Activated naive CD8-positive, alpha-beta T cell treated with anti-CD3 and anti-CD28 coated beads, Interleukin-2, amount 50 U/mL, for 24 hours (primary cell): ENCODE measurements around the gene TSPEAR.

ENCODE experiments used
- ATAC-seq: fragments of 150-1000 bp; cut with Tn5 transposase; one replicate; pipeline ENCODE4 v1.10.0; 2021
- DNase-seq: peaks from one replicate; pipeline ENCODE4 v3.0.0; 2021
- H3K27ac Mint-ChIP-seq: one replicate; pipeline ENCODE4 v1.8.0; 2021; ENCODE audit warnings: mild to moderate bottlenecking, mixed read lengths
- H3K27me3 Mint-ChIP-seq: one replicate; pipeline ENCODE4 v1.8.0; 2021; ENCODE audit warnings: mixed read lengths
- H3K36me3 Mint-ChIP-seq: one replicate; pipeline ENCODE4 v1.8.0; 2021; ENCODE audit warnings: low read depth, mixed read lengths
- H3K4me1 Mint-ChIP-seq: one replicate; pipeline ENCODE4 v1.8.0; 2021; ENCODE audit warnings: mixed read lengths
- H3K4me3 Mint-ChIP-seq: one replicate; pipeline ENCODE4 v1.8.0; 2021; ENCODE audit warnings: mild to moderate bottlenecking, moderate library complexity, mixed read lengths
- H3K9me3 Mint-ChIP-seq: one replicate; pipeline ENCODE4 v1.8.0; 2021; ENCODE audit warnings: mixed read lengths

Gene TSPEAR

DNA sequence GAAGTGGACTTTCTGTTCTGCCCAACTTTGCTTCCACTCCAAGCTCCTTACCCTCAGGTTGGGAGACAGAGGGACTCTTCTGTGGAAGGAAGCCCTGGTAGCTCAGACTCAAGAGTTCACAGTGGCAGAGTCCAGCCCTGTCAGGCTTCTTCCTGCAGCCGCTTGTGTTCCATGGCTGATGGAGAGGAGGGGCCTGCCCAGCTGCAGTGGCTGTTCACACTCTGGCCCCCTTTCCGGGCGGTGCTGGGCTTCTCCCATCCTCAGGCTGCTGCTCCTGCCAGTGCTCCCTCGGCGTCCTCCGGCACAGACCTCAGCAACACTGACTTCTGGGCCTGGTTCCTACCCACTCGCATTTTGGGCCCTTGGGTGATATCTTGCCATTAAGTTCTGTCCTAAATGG lies 175.4 kb downstream of the TSPEAR start:
- ATAC-seq, result no peak
- Mint-ChIP-seq H3K4me1 (no peaks in the 10 kb centered on the region), H3K36me3 (no peaks in the 10 kb centered on the region), H3K27me3 (no peaks in the 10 kb centered on the region), H3K9me3 (no peaks in the 10 kb centered on the region), H3K4me3 (no peak overlapping the region), H3K27ac (no peak overlapping the region)
- DNase-seq, result no peak

DNA sequence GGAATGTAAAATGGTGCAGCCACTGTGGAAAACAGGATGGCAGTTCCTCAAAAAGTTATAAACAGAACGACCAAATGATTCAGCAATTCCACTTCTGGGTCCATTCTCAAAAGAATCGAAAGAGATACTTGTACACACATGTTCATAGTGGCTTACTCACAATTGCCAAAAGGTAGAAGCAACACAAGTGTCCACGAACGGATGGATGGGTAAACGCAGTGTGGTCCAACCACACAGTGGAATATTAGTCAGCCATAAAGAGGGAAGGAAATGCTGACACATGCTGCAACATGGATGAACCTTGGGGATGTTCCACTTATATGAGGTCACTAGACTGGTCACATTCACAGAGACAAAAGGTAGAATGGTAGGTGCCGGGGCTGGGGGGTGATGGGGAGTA lies 176.7 kb downstream of the TSPEAR start:
- DNase-seq (no peak), ATAC-seq (peak; percentile 50)
- peaks cover 2% of the 10 kb centered on the region for H3K27me3 Mint-ChIP-seq
- H3K27ac Mint-ChIP-seq, result peak overlapping the region; percentile 54
- H3K36me3 Mint-ChIP-seq, result no peaks in the 10 kb centered on the region
- H3K4me1 Mint-ChIP-seq, result no peaks in the 10 kb centered on the region
- H3K9me3 Mint-ChIP-seq, result no peaks in the 10 kb centered on the region
- no peak overlapping the region for H3K4me3 Mint-ChIP-seq

DNA sequence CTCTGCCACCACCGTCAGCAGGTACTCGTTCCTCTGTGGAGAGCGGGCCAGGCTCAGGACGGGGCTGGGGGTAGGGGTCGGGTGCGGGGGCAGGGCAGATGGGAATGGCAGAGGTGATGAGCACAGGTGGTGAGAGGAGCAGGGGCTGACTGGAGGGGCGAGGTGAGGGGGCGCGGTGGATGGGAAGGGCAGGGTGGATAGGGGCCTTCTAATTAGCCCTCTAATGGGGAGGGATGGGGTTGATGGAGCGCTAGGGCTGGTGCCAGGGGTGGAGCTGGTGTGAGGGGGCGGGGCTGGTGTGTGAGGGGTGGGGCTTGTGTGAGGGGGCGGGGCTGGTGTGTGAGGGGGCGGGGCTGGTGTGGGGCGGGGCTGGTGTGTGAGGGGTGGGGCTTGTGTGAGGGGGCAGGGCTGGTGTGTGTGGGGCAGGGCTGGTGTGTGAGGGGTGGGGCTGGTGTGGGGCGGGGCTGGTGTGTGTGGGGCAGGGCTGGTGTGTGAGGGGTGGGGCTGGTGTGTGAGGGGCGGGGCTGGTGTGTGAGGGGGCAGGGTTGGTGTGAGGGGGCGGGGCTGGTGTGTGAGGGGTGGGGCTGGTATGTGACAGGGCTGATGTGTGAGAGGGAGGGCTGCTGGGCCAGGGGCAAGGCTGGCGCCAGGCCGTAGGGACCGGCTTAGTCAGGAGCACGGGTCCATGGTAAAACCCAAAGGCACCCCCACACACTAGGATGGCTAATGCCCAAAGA lies 177.3 kb downstream of the TSPEAR start:
- no peaks in the 10 kb centered on the region for H3K9me3 Mint-ChIP-seq
- peaks cover 2% of the 10 kb centered on the region for H3K27me3 Mint-ChIP-seq
- H3K27ac Mint-ChIP-seq, result no peak overlapping the region
- no peak for DNase-seq
- no peak overlapping the region for H3K4me3 Mint-ChIP-seq
- no peaks in the 10 kb centered on the region for H3K4me1 Mint-ChIP-seq
- no peaks in the 10 kb centered on the region for H3K36me3 Mint-ChIP-seq
- no peak for ATAC-seq

DNA sequence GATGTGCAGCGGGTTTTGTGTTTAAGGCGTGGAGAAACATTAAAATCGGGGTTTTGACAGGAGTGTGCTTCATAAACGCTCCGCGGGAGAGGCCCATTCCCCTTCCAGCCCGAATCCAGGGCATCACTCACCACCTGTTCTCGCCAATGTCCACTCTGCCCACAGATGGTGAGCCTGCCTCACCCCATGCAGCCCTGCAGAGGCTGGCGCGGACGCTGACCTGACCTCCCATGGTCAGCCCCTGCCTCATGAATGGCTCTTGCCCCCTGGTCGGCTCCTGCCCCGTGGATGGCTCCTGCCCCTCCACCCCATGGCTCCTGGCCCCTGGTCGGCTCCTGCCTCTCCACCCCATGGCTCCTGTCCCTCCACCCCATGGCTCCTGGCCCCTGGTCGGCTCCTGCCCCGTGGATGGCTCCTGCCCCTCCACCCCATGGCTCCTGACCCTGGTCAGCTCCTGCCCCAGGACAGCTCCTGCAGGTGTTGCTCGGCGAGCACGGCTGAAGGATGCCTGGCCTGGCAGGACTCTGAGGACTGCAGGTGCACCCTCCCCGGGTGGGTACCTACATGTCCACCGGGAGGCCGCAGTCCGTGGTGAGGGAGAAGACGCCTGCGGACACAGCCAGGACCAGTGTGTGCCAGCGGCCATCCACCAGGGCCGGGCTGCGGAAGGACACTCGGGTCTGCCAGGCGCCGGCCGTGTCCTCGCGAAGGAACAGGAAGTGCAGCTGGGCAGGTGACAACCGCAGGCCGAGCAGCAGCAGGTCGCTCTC lies 178.1 kb downstream of the TSPEAR start:
- no peak for DNase-seq
- H3K4me1 Mint-ChIP-seq, result no peaks in the 10 kb centered on the region
- no peak overlapping the region for H3K27ac Mint-ChIP-seq
- no peaks in the 10 kb centered on the region for H3K36me3 Mint-ChIP-seq
- no peak overlapping the region for H3K4me3 Mint-ChIP-seq
- peaks cover 2% of the 10 kb centered on the region for H3K27me3 Mint-ChIP-seq
- no peaks in the 10 kb centered on the region for H3K9me3 Mint-ChIP-seq
- no peak for ATAC-seq

DNA sequence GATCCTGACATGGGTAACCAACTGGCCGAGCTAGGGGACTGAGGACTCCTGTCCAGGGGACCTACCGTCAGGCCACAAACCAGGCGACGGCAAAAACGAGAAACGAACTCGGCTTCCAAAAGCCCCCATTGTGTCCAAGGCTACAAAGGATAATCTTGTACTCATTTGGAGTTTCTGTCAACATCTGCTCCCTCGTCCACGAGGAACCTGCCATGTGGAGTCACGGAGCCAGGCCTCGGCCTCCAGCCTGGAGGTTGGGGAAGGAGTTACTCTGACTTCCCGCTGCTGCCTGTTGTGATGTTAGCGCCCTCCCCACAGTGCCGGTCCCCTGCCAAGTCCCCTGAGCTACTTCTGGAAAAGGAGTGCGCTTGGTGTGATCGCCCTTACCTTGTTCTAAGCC lies 178.7 kb downstream of the TSPEAR start:
- no peaks in the 10 kb centered on the region for H3K4me1 Mint-ChIP-seq
- no peak for DNase-seq
- H3K9me3 Mint-ChIP-seq, result no peaks in the 10 kb centered on the region
- no peak for ATAC-seq
- H3K36me3 Mint-ChIP-seq, result no peaks in the 10 kb centered on the region
- H3K27ac Mint-ChIP-seq, result no peak overlapping the region
- no peak overlapping the region for H3K4me3 Mint-ChIP-seq
- H3K27me3 Mint-ChIP-seq, result peaks cover 2% of the 10 kb centered on the region

DNA sequence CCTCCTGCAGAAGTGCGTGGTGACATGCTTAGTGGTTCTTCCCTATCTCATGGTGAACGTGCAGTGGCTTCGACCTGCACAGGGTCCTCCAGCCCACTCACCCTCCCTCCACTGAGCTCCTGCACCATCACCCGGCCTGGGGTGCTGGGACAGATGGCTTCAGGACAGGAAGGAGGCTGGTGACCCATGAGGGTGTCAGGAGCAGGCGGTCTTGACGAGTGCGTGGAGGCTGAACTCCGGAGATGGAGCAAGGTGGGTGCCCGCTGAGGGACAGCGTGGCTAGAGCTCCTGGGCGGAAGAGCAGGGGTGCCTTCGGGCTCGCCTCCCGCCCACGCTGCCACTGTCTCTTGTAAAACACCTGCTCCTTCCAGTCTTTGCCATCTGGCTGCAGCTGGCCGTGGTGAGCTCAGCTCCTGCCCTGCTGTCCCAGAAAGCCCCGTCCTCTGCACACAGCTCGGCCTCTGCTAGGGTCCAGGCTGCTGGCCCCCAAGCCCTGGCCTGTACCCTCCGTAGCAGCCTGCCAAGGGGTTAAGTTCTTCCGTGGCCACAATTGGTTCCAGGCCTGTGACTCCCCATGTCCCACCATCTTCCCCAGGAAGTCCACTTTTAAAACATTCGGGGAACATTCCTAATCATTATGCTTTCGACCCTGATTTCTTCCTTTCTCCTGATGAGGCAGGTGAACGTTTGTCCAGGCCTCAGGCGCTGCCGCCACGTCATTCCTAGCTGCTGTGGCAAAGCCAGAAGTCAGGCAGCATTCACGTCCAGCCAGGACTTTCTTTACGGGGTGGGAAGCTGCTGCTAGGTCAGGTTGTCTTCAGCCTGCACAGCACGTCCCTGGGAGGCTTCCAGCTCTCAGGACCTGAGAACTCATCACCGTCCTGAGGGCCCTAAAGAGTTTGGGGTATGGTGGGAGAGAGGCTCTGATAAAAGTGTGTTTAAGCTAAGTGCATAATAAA lies 179.5 kb downstream of the TSPEAR start:
- Mint-ChIP-seq H3K36me3 (no peaks in the 10 kb centered on the region), H3K4me1 (no peaks in the 10 kb centered on the region), H3K27ac (no peak overlapping the region), H3K27me3 (peaks cover 2% of the 10 kb centered on the region), H3K9me3 (no peaks in the 10 kb centered on the region), H3K4me3 (no peak overlapping the region)
- ATAC-seq (no peak), DNase-seq (no peak)

DNA sequence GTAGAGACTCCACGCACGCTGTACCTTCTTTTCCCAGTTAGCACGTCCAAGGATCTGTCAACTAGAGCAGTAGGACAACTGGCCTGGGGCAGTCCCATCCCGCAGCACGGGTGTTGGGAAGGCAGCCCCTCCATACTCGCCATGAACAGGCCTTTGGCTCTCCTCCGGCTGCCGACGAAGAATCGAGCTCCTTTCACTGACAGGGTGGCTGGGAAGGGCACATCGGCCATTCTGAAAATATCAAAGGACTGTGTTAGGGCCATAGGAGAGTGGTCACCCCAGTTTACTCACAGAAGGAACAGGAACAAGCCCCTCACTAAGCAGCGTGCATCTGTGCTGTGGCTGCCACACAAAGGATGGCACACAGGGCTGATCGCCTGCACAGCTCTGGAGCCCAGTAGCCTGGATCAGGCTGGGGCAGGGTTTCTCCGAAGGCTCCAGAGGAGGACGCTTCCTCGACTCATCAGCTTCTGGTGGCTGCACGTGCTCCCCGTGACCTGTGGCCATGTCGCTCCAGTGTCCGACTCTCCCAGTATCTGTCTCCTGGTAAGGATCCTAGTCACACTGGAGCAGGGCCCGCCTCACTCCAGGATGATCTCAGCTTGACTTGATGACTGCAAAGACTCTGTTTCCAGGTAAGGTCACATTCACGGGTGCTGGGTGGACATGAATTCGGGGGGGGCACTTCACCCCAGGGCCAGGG lies 180.3 kb downstream of the TSPEAR start:
- DNase-seq (no peak), ATAC-seq (no peak)
- H3K4me1 Mint-ChIP-seq, result no peaks in the 10 kb centered on the region
- H3K4me3 Mint-ChIP-seq, result no peak overlapping the region
- H3K9me3 Mint-ChIP-seq, result no peaks in the 10 kb centered on the region
- no peak overlapping the region for H3K27ac Mint-ChIP-seq
- H3K27me3 Mint-ChIP-seq, result peaks cover 2% of the 10 kb centered on the region
- no peaks in the 10 kb centered on the region for H3K36me3 Mint-ChIP-seq

DNA sequence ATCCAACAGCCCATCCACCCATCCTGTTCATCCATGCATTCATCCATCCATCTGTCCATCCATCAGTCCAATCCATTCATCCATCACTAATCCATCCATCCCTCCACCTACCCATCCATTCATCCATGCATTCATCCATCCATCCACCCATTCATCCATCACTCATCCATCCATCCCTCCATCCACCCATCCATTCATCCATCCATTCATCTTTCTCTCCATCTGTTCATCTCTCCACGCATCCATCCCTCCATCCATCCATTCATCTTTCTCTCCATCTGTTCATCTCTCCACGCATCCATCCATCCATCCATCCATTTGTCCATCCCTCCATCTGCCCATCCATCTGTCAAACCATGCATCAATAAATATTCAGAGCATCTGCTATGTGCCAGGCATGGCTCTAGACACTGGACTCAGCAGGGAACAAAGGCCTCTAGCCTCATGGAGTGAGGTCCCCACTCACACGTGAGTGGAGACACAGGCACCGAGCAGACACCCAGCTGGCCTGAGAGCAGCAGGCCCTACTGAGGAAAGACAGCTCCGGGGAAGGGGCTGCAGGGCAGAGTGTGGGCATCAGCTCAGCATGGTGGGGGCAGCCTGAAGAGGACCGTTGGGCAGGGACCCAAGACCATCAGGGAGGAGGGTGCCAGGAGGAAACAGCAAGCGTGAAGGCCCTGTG lies 181.0 kb downstream of the TSPEAR start:
- Mint-ChIP-seq H3K4me3 (no peak overlapping the region), H3K9me3 (no peaks in the 10 kb centered on the region), H3K4me1 (no peaks in the 10 kb centered on the region), H3K27ac (no peak overlapping the region), H3K36me3 (no peaks in the 10 kb centered on the region), H3K27me3 (peaks cover 2% of the 10 kb centered on the region)
- ATAC-seq, result no peak
- no peak for DNase-seq

DNA sequence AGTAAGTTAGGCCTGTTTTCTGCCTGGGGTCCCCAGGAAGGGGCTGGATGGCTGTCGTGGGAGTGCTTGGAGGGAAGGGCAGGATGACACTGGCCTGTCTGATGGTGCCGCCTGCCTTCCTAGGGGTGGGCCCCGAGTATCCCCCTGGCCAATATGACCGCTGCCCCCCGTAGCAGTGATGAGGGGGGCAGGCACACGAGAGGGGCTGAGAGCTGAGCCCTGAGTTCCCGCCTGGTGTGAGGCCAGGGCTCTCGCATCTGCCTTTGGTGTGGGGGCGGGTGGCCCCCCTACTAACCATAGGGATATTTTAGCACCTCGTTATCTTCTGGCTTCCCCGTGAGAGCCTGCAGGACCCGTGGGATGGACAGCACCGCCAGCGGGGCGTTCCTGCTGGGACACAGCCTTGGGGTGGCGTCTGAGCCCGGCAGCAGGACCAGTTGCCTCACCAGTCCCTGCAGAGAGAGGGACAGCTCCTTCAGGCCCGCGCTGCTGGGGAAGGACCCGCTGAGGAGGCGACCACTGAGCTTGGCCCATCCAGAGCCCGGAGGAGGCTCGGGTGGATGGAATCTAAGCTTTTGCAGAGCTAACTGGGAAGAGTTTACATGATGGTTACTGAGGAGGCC lies 181.8 kb downstream of the TSPEAR start:
- H3K4me3 Mint-ChIP-seq, result no peak overlapping the region
- H3K9me3 Mint-ChIP-seq, result no peaks in the 10 kb centered on the region
- ATAC-seq (no peak), DNase-seq (no peak)
- H3K4me1 Mint-ChIP-seq, result no peaks in the 10 kb centered on the region
- H3K27me3 Mint-ChIP-seq, result peaks cover 2% of the 10 kb centered on the region
- H3K36me3 Mint-ChIP-seq, result no peaks in the 10 kb centered on the region
- no peak overlapping the region for H3K27ac Mint-ChIP-seq

DNA sequence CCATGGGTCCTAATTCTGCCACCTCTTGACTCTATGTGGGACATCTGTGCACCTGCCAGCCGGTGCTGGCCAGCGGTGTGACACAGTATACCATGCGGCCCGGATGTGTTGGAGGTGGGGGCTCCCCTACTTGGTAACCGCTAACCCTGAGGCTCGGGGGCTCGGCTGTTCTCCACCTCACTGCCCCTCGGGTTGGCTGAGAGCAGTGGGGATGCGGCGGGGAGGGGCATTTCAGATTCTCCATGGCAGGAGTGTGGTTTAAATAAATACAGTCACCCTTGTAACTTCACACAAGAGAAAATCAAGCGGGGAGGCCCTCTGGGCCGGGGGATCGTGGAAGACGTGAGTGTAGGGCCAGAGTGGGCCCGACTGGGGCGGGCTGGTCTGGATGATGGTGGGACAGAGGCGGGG lies 182.4 kb downstream of the TSPEAR start:
- ATAC-seq (no peak), DNase-seq (no peak)
- no peaks in the 10 kb centered on the region for H3K9me3 Mint-ChIP-seq
- H3K36me3 Mint-ChIP-seq, result no peaks in the 10 kb centered on the region
- H3K27ac Mint-ChIP-seq, result no peak overlapping the region
- no peaks in the 10 kb centered on the region for H3K4me1 Mint-ChIP-seq
- no peak overlapping the region for H3K4me3 Mint-ChIP-seq
- peaks cover 2% of the 10 kb centered on the region for H3K27me3 Mint-ChIP-seq

DNA sequence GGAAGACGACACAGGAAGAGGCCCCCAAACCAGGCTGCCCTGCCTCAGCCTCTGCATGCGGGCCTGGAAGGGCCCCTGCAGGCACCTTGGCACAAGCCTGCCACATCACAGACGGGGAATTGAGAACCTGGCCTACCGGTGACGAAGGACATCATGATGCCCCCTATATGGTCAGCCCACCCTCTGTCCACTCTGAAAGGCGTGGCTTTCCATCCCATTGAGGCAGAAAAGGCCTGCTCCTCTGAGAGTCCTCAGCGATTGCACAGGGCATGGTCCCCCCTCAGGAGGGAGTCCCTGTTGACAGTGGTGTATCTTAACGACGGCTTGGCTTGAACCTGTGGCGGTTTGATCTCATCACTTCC lies 182.8 kb downstream of the TSPEAR start:
- DNase-seq (no peak), ATAC-seq (no peak)
- no peak overlapping the region for H3K4me3 Mint-ChIP-seq
- no peaks in the 10 kb centered on the region for H3K9me3 Mint-ChIP-seq
- peaks cover 2% of the 10 kb centered on the region for H3K27me3 Mint-ChIP-seq
- H3K36me3 Mint-ChIP-seq, result no peaks in the 10 kb centered on the region
- no peak overlapping the region for H3K27ac Mint-ChIP-seq
- no peaks in the 10 kb centered on the region for H3K4me1 Mint-ChIP-seq

DNA sequence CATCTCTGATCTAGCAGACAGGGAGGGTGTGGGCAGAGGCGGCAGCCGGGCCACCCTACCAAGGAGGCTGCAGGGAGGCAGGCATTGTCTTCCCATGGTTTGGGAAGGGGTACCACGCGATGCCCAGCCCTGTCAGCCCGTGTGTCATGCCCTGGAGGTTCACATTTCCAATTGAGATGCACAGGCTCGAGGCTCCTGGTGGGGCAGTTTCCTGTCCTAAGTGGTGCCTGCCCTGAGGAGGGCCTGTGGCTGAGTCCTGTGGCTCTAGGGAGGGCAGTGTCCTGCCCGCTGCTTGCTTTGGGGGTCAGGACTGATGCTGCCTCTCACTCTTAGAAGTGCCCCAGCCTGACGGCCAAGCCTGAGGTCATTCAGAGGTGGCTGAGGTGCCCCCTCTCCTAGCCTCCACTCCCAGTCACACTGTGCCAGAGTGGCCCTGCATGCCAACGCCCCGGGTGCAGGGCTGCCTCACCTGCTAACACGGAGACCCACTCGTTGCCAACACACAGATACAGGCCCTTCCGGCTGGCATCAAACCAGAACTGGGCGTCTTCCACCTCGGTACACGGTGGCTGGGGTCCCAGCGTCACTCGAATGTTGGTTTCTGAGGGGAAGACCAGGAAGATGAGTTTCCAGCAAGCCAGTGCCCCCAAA lies 183.3 kb downstream of the TSPEAR start:
- Mint-ChIP-seq H3K4me1 (no peaks in the 10 kb centered on the region), H3K4me3 (no peak overlapping the region), H3K27ac (no peak overlapping the region), H3K36me3 (no peaks in the 10 kb centered on the region), H3K27me3 (peaks cover 2% of the 10 kb centered on the region), H3K9me3 (no peaks in the 10 kb centered on the region)
- DNase-seq (no peak), ATAC-seq (no peak)
